SK-N-SH (cell line): Measurements from ENCODE around the gene TEX22. TPM values are rescaled to one million over a fixed set of nuclear protein-coding genes. Genes with fewer than 3 reads are reported as not detected.

Experiments used
- CTCF ChIA-PET: fragments of 300-600, 350-600 bp; formaldehyde crosslinking; extraction: SDS; loops from one replicate; lab custom pipeline; 2021; lab: Yijun Ruan, JAX
- POLR2A ChIA-PET: fragments of 350-600 bp; sonication (Branson Sonifier 250); formaldehyde crosslinking; extraction: SDS; loops from one replicate; lab custom pipeline; 2020; ENCODE audit warnings: antibody characterized with exemption, inconsistent platforms; lab: Yijun Ruan, JAX
- DNase-seq: peaks from one replicate; pipeline ENCODE4 v3.0.0; 2012
- H2AFZ ChIP-seq: fragments of 200-600 bp; sonication (generic); 2 replicates; pipeline ENCODE4 v1.8.1; 2016; ENCODE audit warnings: antibody characterized with exemption, mild to moderate bottlenecking, low read depth
- H3F3A ChIP-seq: fragments of 200-600 bp; sonication (generic); replicated peaks from 2 replicates; pipeline ENCODE3; 2016; ENCODE audit warnings: antibody characterized with exemption, mild to moderate bottlenecking; ENCODE audit not compliant: insufficient read depth
- H3K27ac ChIP-seq, 2 experiments: fragments of 200-500 bp in 1 of 2; fragments of 200-600 bp in 1 of 2; sonication (Bioruptor generic) in 1 of 2; sonication (generic), shearing (Covaris generic) in 1 of 2; 2 replicates each; pipeline versions ENCODE4 v1.5.1 to v1.6.1; 2014 to 2016; ENCODE audit warnings: low read depth in 2 of 2, inconsistent platforms in 1 of 2, low read length in 1 of 2, mild to moderate bottlenecking in 1 of 2, mixed read lengths in 1 of 2
- H3K27me3 ChIP-seq: fragments of 200-600 bp; sonication (generic), shearing (Covaris generic); 2 replicates; pipeline ENCODE4 v1.6.1; 2016; ENCODE audit warnings: mixed run types; ENCODE audit not compliant: insufficient read depth
- H3K36me3 ChIP-seq, 2 experiments: fragments of 200-500 bp in 1 of 2; fragments of 200-600 bp in 1 of 2; sonication (Bioruptor generic) in 1 of 2; sonication (generic) in 1 of 2; replicated peaks in 1 of 2; 2 replicates each; pipeline versions ENCODE3 to v1.5.1; 2014 to 2016; ENCODE audit warnings: low read length in 1 of 2, mild to moderate bottlenecking in 1 of 2; ENCODE audit not compliant: insufficient read depth in 2 of 2, control insufficient read depth in 1 of 2
- H3K4me1 ChIP-seq, 2 experiments: fragments of 200-500 bp in 1 of 2; fragments of 200-600 bp in 1 of 2; sonication (Bioruptor generic) in 1 of 2; sonication (generic), shearing (Covaris generic) in 1 of 2; 2 replicates each; pipeline versions ENCODE4 v1.5.1 to v1.6.1; 2014 to 2016; ENCODE audit warnings: low read depth in 1 of 2, low read length in 1 of 2, mixed run types in 1 of 2; ENCODE audit not compliant: insufficient read depth in 2 of 2, control insufficient read depth in 1 of 2
- H3K4me2 ChIP-seq: fragments of 200-600 bp; sonication (generic), shearing (Covaris generic); 2 replicates; pipeline ENCODE4 v1.6.1; 2017; ENCODE audit warnings: mixed run types
- H3K4me3 ChIP-seq, 2 experiments: fragments of 200-500 bp in 1 of 2; fragments of 200-600 bp in 1 of 2; sonication (Bioruptor generic) in 1 of 2; sonication (generic), shearing (Covaris generic) in 1 of 2; 2 replicates each; pipeline versions ENCODE4 v1.5.1 to v1.8.1; 2014 to 2016; ENCODE audit warnings: low read depth in 2 of 2, inconsistent platforms in 1 of 2, low read length in 1 of 2, mild to moderate bottlenecking in 1 of 2, mixed read lengths in 1 of 2, moderate library complexity in 1 of 2
- H3K79me2 ChIP-seq: fragments of 200-600 bp; sonication (generic); 2 replicates; pipeline ENCODE4 v1.8.1; 2017; ENCODE audit warnings: mild to moderate bottlenecking; ENCODE audit not compliant: insufficient read depth
- H3K9ac ChIP-seq: fragments of 200-600 bp; sonication (generic); 2 replicates; pipeline ENCODE4 v1.6.1; 2017; ENCODE audit warnings: mixed run types
- H3K9me2 ChIP-seq: fragments of 200-600 bp; sonication (generic); 2 replicates; pipeline ENCODE4 v1.6.1; 2017; ENCODE audit warnings: mixed run types
- H3K9me3 ChIP-seq: fragments of 200-600 bp; sonication (generic); 2 replicates; pipeline ENCODE4 v1.6.1; 2017; ENCODE audit warnings: mixed run types, mild to moderate bottlenecking, moderate library complexity
- H4K20me1 ChIP-seq: fragments of 200-600 bp; sonication (generic); 2 replicates; pipeline ENCODE4 v1.6.1; 2017; ENCODE audit warnings: mild to moderate bottlenecking, mixed run types; ENCODE audit not compliant: insufficient read depth
- ELF1 ChIP-seq: IDR thresholded peaks from 2 replicates; pipeline ENCODE4 v1.4.0; 2012
- FOSL2 ChIP-seq: IDR thresholded peaks from 2 replicates; pipeline ENCODE4 v1.4.0; 2012; ENCODE audit warnings: low read depth, mild to moderate bottlenecking, moderate library complexity, borderline replicate concordance
- FOXJ3 ChIP-seq: sonication (generic); formaldehyde crosslinking; IDR thresholded peaks from 2 replicates; pipeline ENCODE4 v1.5.1; 2020; ENCODE audit warnings: mild to moderate bottlenecking, missing genetic modification reagents
- FOXM1 ChIP-seq: IDR thresholded peaks from 2 replicates; pipeline ENCODE4 v1.4.0; 2012; ENCODE audit warnings: low read depth, mild to moderate bottlenecking
- GATA2 ChIP-seq: sonication (generic); formaldehyde crosslinking; IDR thresholded peaks from 2 replicates; pipeline ENCODE4 v1.5.0; 2020; ENCODE audit warnings: mild to moderate bottlenecking, missing genetic modification reagents
- IRF3 ChIP-seq: fragments of 150-350 bp; IDR thresholded peaks from 2 replicates; pipeline ENCODE4 v1.6.1; 2016; ENCODE audit warnings: mild to moderate bottlenecking, low read depth, low read length
- JUND ChIP-seq: IDR thresholded peaks from 2 replicates; pipeline ENCODE4 v1.4.0; 2012
- MEF2A ChIP-seq: IDR thresholded peaks from 2 replicates; pipeline ENCODE4 v1.4.0; 2012; ENCODE audit warnings: low read depth, borderline replicate concordance
- NFIC ChIP-seq: IDR thresholded peaks from 2 replicates; pipeline ENCODE4 v1.4.0; 2012; ENCODE audit warnings: borderline replicate concordance
- PBX3 ChIP-seq: IDR thresholded peaks from 2 replicates; pipeline ENCODE4; 2012
- RCOR1 ChIP-seq: fragments of 150-350 bp; IDR thresholded peaks from 2 replicates; pipeline ENCODE4 v1.6.1; 2017; ENCODE audit warnings: antibody characterized with exemption, low read length
- REST ChIP-seq: IDR thresholded peaks from 2 replicates; pipeline ENCODE4 v1.6.1; 2012; ENCODE audit warnings: mild to moderate bottlenecking, low read depth, low read length, moderate library complexity
- RXRA ChIP-seq: IDR thresholded peaks from 2 replicates; pipeline ENCODE4 v1.4.0; 2012; ENCODE audit warnings: low read depth, mild to moderate bottlenecking, borderline replicate concordance
- TAF1 ChIP-seq: IDR thresholded peaks from 2 replicates; pipeline ENCODE4 v1.6.1; 2012; ENCODE audit warnings: low read depth, mild to moderate bottlenecking, low read length, moderate library complexity, borderline replicate concordance
- TEAD4 ChIP-seq: IDR thresholded peaks from 2 replicates; pipeline ENCODE4 v1.4.0; 2012; ENCODE audit warnings: mild to moderate bottlenecking, borderline replicate concordance; ENCODE audit not compliant: insufficient read depth
- USF2 ChIP-seq: fragments of 150-350 bp; IDR thresholded peaks from 2 replicates; pipeline ENCODE4 v1.6.1; 2017; ENCODE audit warnings: antibody characterized with exemption, low read length, low read depth, borderline replicate concordance
- ZBTB33 ChIP-seq: IDR thresholded peaks from 2 replicates; pipeline ENCODE4 v1.4.0; 2012; ENCODE audit warnings: low read depth, borderline replicate concordance
- WGBS: methylation state at CpG from one replicate; pipeline ENCODE4 v1.1.6; 2017; ENCODE audit warnings: low lambda C conversion rate; 5-methylcytosine and 5-hydroxymethylcytosine counted together
- polyA plus RNA-seq, 3 experiments: library from polyadenylated mRNA; depleted of rRNA; stranded (reverse); fragments of >200 nt; gene quantifications; 2 replicates each; pipeline ENCODE4 v1.2.3, GENCODE V29; 2012

TEX22 gene
- polyA plus RNA-seq, 1 of the 3 experiments (the other 2 are of a cell fraction) = 0.26 TPM

GRCh38 chr14:105423488-105424195 is 25.3 kb downstream of the TEX22 start:
- POLR2A ChIA-PET = interaction anchor here (0.9 kb wide), 1 partner anchor 50 kb away, joined by 4 read pairs; no protein-coding TSS in a partner anchor
- H3K4me2 ChIP-seq = no peak overlapping the region
- no peak overlapping the region for H3K4me3 ChIP-seq
- no peaks in the 10 kb centered on the region for H3K27me3 ChIP-seq
- H3K9me3 ChIP-seq = no peaks in the 10 kb centered on the region
- H3K9me2 ChIP-seq = no peaks in the 10 kb centered on the region
- peaks cover 91% of the 10 kb centered on the region for H3K79me2 ChIP-seq
- CTCF ChIA-PET = interaction anchor here (0.7 to 3.7 kb wide), 12 partner anchors 12 to 67 kb away, joined by 3 to 18 read pairs (median 3); no protein-coding TSS in a partner anchor
- peaks cover 64% of the 10 kb centered on the region for H4K20me1 ChIP-seq
- 93% methylated on average over 16 of the region's 21 CpGs for WGBS
- peak overlapping the region in 1 of 2 experiments; percentile 87; a peak in 2 of 4 replicates for H3K27ac ChIP-seq
- no peak overlapping the region for H2AFZ ChIP-seq
- no peak overlapping the region for H3K9ac ChIP-seq
- DNase-seq = no peak
- TF ChIP-seq FOXM1 = no peak
- no peak for TF ChIP-seq IRF3
- no peak for TF ChIP-seq PBX3
- TF ChIP-seq NFIC = no peak
- TF ChIP-seq ZBTB33 = no peak
- no peak for TF ChIP-seq FOSL2
- no peak for TF ChIP-seq MEF2A
- TF ChIP-seq TAF1 = no peak
- no peak for TF ChIP-seq RXRA
- TF ChIP-seq TEAD4 = no peak
- TF ChIP-seq USF2 = no peak
- no peak for TF ChIP-seq REST
- no peak for TF ChIP-seq FOXJ3 (CRISPR knock-in tag)
- TF ChIP-seq GATA2 (CRISPR knock-in tag) = no peak
- TF ChIP-seq ELF1 = no peak
- TF ChIP-seq JUND = no peak
- no peak for TF ChIP-seq RCOR1
- H3K4me1 ChIP-seq = peaks cover 12 to 39% of the 10 kb centered on the region in 2 experiments; a peak in 3 of 4 replicates
- peaks cover 10% of the 10 kb centered on the region for H3F3A ChIP-seq
- peaks cover 6% of the 10 kb centered on the region in 2 experiments for H3K36me3 ChIP-seq
